HepG2 (cell line): ENCODE measurements around the gene ACSL3. TPM values are rescaled to one million over a fixed set of nuclear protein-coding genes. Genes with fewer than 3 reads are reported as not detected.

Experiments
- ARNT2 ChIP-seq: sonication (generic); formaldehyde crosslinking; IDR thresholded peaks from 2 replicates; pipeline ENCODE4 v1.8.0; 2022; ENCODE audit warnings: mild to moderate bottlenecking, low read depth, missing genetic modification reagents, moderate library complexity
- HDAC6 ChIP-seq: fragments of 200-600 bp; sonication (generic); IDR thresholded peaks from 2 replicates; pipeline ENCODE4 v1.7.0; 2017; ENCODE audit warnings: mild to moderate bottlenecking, antibody characterized with exemption, low read length, low read depth
- KLF12 ChIP-seq: sonication (generic); formaldehyde crosslinking; IDR thresholded peaks from 2 replicates; pipeline ENCODE4 v1.4.0; 2020; ENCODE audit warnings: missing genetic modification reagents, borderline replicate concordance
- PAXIP1 ChIP-seq: sonication (generic); formaldehyde crosslinking; conservative IDR thresholded peaks from 2 replicates; pipeline ENCODE4 v1.4.0; 2020; ENCODE audit warnings: mild to moderate bottlenecking, missing genetic modification reagents, moderate library complexity
- POLR2A ChIP-seq, 2 experiments: IDR thresholded peaks; 2 replicates each; pipeline ENCODE4 v1.6.1; 2011; ENCODE audit warnings: low read depth in 2 of 2, low read length in 2 of 2, mild to moderate bottlenecking in 1 of 2, moderate library complexity in 1 of 2; ENCODE audit not compliant: insufficient read depth in 1 of 2
- TRAFD1 ChIP-seq: sonication (generic); formaldehyde crosslinking; IDR thresholded peaks from 2 replicates; pipeline ENCODE4 v1.5.1; 2020; ENCODE audit warnings: missing genetic modification reagents, mild to moderate bottlenecking, borderline replicate concordance
- ZBTB46 ChIP-seq: sonication (generic); formaldehyde crosslinking; IDR thresholded peaks from 2 replicates; pipeline ENCODE4 v1.4.0; 2020; ENCODE audit warnings: mild to moderate bottlenecking, missing genetic modification reagents, borderline replicate concordance
- ZFP36 ChIP-seq: fragments of 150-350 bp; IDR thresholded peaks from 2 replicates; pipeline ENCODE4 v1.6.1; 2018; ENCODE audit warnings: borderline replicate concordance, low read length, low read depth; ENCODE audit not compliant: partially characterized antibody
- ZKSCAN1 ChIP-seq: fragments of 150-350 bp; IDR thresholded peaks from 2 replicates; pipeline ENCODE4 v1.6.1; 2014; ENCODE audit warnings: low read length
- ZNF512 ChIP-seq: sonication (generic); formaldehyde crosslinking; IDR thresholded peaks from 2 replicates; pipeline ENCODE4 v1.4.0; 2020; ENCODE audit warnings: mild to moderate bottlenecking, missing genetic modification reagents
- ZNF597 ChIP-seq: sonication (generic); formaldehyde crosslinking; IDR thresholded peaks from 2 replicates; pipeline ENCODE4 v1.5.0; 2020; ENCODE audit warnings: missing genetic modification reagents
- ZSCAN20 ChIP-seq: sonication (generic); formaldehyde crosslinking; IDR thresholded peaks from 2 replicates; pipeline ENCODE4 v1.4.0; 2020; ENCODE audit warnings: missing genetic modification reagents, mild to moderate bottlenecking, borderline replicate concordance
- ZSCAN29 ChIP-seq: sonication (generic); formaldehyde crosslinking; conservative IDR thresholded peaks from 2 replicates; pipeline ENCODE4 v1.4.0; 2020; ENCODE audit warnings: mild to moderate bottlenecking, missing genetic modification reagents
- polyA plus RNA-seq, 8 experiments: library from polyadenylated mRNA; depleted of rRNA in 3 of 8; stranded (reverse) in 7 of 8; unstranded in 1 of 8; fragments of >200 nt; fragmentation: Illumina TruSeq in 4 of 8; extraction: Trizol in 4 of 8; gene quantifications; 2 replicates each; pipeline versions ENCODE4 v1.2.1 to v1.2.3, GENCODE V29; 2011 to 2016; ENCODE audit warnings: low read depth in 4 of 8, missing spikeins in 1 of 8, mixed read lengths in 1 of 8; ENCODE audit not compliant: insufficient read depth in 1 of 8
- total RNA-seq, 5 experiments: library from RNA; depleted of rRNA; stranded (reverse); fragments of >200 nt; fragmentation: Illumina TruSeq; extraction: Trizol; gene quantifications; 2 replicates each; pipeline ENCODE4 v1.2.3, GENCODE V29; 2016; ENCODE audit warnings: low read depth in 1 of 5

The ACSL3 gene
- total and polyA plus RNA-seq, 2 of the 13 experiments (the other 11 are each of a cell fraction or from before 2014, with no cell fraction given) = 305 to 365 TPM

GRCh38 chr2:222903234-222904220, 42.7 kb downstream of the ACSL3 start (continued):
- peak; percentile 56 for TF ChIP-seq PAXIP1
- no peak for TF ChIP-seq ZSCAN20
- no peak for TF ChIP-seq TRAFD1 (CRISPR knock-in tag)
- no peak for TF ChIP-seq ZFP36
- TF ChIP-seq ZKSCAN1 = no peak
- TF ChIP-seq ARNT2 (CRISPR knock-in tag) = no peak
- TF ChIP-seq ZBTB46 (CRISPR knock-in tag) = no peak
- TF ChIP-seq POLR2A (IDR thresholded peaks at IDR 0.05; ENCODE audit: insufficient read depth in 1 of 2, low read depth in 2 of 2, low read length in 2 of 2) = no peak
- no peak for TF ChIP-seq ZSCAN29 (CRISPR knock-in tag)
- TF ChIP-seq ZNF512 (CRISPR knock-in tag) = no peak
- no peak for TF ChIP-seq ZNF597 (CRISPR knock-in tag)
- TF ChIP-seq KLF12 (CRISPR knock-in tag) = no peak
- no peak for TF ChIP-seq HDAC6
